Kidney (tissue), 14 donors: ENCODE data around the gene MAOB. TPM values are rescaled to one million over a fixed set of nuclear protein-coding genes. Genes with fewer than 3 reads are reported as not detected.

Experiments
- DNase-seq, 5 donors: peaks; one replicate each; pipeline ENCODE4 v3.0.0-alpha.2; 2013 to 2020
- FAIRE-seq: peaks from 2 replicates; lab custom pipeline; 2012; peaks lifted over from hg19 to GRCh38; lab: Jason Lieb, UNC
- H3K27ac ChIP-seq, 2 donors: one replicate each; pipeline ENCODE4 v1.7.0; 2013; ENCODE audit warnings: low read depth in 2 of 2, low read length in 2 of 2, inconsistent platforms in 1 of 2
- H3K27me3 ChIP-seq: one replicate; pipeline ENCODE4 v1.7.1; 2013; ENCODE audit warnings: low read length, inconsistent platforms; ENCODE audit not compliant: control insufficient read depth, insufficient read depth
- H3K36me3 ChIP-seq, 3 donors: one replicate each; pipeline versions ENCODE4 v1.7.0 to v1.7.1; 2013; ENCODE audit warnings: low read length in 3 of 3, control low read depth in 1 of 3, inconsistent platforms in 1 of 3; ENCODE audit not compliant: insufficient read depth in 3 of 3, control insufficient read depth in 2 of 3
- H3K4me1 ChIP-seq, 3 donors: one replicate each; pipeline versions ENCODE4 v1.7.0 to v1.7.1; 2013; ENCODE audit warnings: low read length in 3 of 3, inconsistent platforms in 1 of 3, low read depth in 1 of 3; ENCODE audit not compliant: control insufficient read depth in 2 of 3, insufficient read depth in 2 of 3
- H3K4me3 ChIP-seq, 3 donors: one replicate each; pipeline versions ENCODE4 v1.7.0 to v1.8.1; 2013; ENCODE audit warnings: low read length in 3 of 3, control low read depth in 1 of 3, inconsistent platforms in 1 of 3
- H3K9ac ChIP-seq, 3 donors: one replicate each; pipeline versions ENCODE4 v1.7.0 to v1.7.1; 2013; ENCODE audit warnings: low read length in 3 of 3, control low read depth in 1 of 3, inconsistent platforms in 1 of 3
- H3K9me3 ChIP-seq, 3 donors: one replicate each; pipeline versions ENCODE4 v1.7.0 to v1.7.1; 2013; ENCODE audit warnings: low read length in 3 of 3, control low read depth in 1 of 3, inconsistent platforms in 1 of 3; ENCODE audit not compliant: control insufficient read depth in 2 of 3, insufficient read depth in 1 of 3
- intact Hi-C: fragments of 100-400 bp; cut with DNase I; formaldehyde crosslinking; loops from one replicate; pipeline ENCODE4 v1.11.1; 2022
- polyA plus RNA-seq: library from polyadenylated mRNA; stranded (reverse); fragments of 350-450 nt; fragmentation: Illumina TruSeq; extraction: RNeasy Lipid Tissue Mini Kit (QIAGEN cat#74804); gene quantifications from one replicate; pipeline ENCODE4 v1.2.3, GENCODE V29; 2014; ENCODE audit warnings: low read depth, low replicate concordance; ENCODE audit not compliant: insufficient read depth
- total RNA-seq: library from RNA; stranded (reverse); fragmentation: NEBNext Ultra II Directional; extraction: Animal tissue kit (Norgen Biotek cat#: 25700); gene quantifications from one replicate; pipeline ENCODE4 v1.2.1, GENCODE V29; 2021
- TF ChIP-seq, protein P1 (sequence below): IDR thresholded peaks from 3 replicates; pipeline ENCODE4 v1.5.1; 2012; ENCODE audit warnings: mild to moderate bottlenecking, moderate library complexity, borderline replicate concordance; ENCODE audit not compliant: insufficient read depth; ENCODE audit errors: extremely low read depth
- donor health status: control.
- donor health status: control.
- donor health status: control.
- donor health status: control.
- donor health status: control.
- donor health status: DM: yes; HTN: yes; CAD: no.
- donor health status: Normal renal cell carcinoma (clear cell type).

Gene MAOB
- total and polyA plus RNA-seq, 2 donors from 2014 or later, result 58.5 to 91.8 TPM

DNA sequence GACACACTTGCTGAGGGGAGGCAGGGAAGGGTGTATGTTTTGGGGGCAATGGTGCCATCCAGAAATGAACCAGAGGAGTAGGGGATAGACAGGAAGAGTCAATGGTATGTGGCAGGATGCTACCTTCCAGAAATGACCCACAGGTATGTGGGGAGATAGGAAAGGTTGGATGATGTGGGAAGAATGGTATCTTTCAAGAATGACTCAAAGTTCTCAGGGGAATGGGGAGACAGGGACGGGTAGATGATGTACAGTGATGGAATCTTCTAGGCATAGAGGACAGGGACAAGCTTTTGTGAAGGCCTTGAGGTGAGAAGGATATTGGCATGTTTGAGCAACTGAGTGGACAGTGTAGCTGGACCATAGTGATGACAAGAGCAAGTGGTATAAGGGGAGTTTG, 161.3 kb downstream of the MAOB start:
- no peak overlapping the region for H3K4me3 ChIP-seq

DNA sequence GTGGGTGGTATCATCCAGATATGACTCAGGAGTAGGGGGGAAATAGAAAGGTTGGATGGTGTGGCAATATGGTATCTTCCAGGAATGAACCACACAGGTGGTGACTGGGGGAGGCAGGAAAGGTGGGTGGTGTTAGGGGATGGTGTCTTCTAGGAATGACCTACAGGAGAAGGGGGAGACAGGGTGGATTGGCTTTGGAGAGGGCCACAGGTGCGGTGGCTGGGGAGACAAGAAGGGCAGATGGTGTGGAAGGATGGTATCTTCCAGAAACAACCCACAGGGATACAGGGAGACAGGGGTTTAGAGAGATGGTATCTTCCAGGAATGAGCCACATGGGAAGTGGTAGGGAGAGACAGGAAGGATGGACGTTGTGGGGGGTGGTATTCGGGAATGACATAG, 162.2 kb downstream of the MAOB start:
- intact Hi-C loops, result no loop called here
- Histone ChIP-seq H3K9ac (no peak overlapping the region), H3K27ac (no peak overlapping the region), H3K9me3 (peaks cover 0 to 1% (median 0%) of the 10 kb centered on the region in 3 donors), H3K36me3 (no peaks in the 10 kb centered on the region), H3K4me3 (no peak overlapping the region), H3K27me3 (no peaks in the 10 kb centered on the region), H3K4me1 (no peaks in the 10 kb centered on the region)
- DNase-seq (no peak), FAIRE-seq (no peak)
- TF ChIP-seq, protein P1, sequence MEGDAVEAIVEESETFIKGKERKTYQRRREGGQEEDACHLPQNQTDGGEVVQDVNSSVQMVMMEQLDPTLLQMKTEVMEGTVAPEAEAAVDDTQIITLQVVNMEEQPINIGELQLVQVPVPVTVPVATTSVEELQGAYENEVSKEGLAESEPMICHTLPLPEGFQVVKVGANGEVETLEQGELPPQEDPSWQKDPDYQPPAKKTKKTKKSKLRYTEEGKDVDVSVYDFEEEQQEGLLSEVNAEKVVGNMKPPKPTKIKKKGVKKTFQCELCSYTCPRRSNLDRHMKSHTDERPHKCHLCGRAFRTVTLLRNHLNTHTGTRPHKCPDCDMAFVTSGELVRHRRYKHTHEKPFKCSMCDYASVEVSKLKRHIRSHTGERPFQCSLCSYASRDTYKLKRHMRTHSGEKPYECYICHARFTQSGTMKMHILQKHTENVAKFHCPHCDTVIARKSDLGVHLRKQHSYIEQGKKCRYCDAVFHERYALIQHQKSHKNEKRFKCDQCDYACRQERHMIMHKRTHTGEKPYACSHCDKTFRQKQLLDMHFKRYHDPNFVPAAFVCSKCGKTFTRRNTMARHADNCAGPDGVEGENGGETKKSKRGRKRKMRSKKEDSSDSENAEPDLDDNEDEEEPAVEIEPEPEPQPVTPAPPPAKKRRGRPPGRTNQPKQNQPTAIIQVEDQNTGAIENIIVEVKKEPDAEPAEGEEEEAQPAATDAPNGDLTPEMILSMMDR, result no peak

More for the DNA sequence above, 161.3 kb downstream of the MAOB start:
- Histone ChIP-seq H3K27me3 (no peaks in the 10 kb centered on the region), H3K36me3 (no peaks in the 10 kb centered on the region), H3K9me3 (peaks cover 0 to 1% (median 0%) of the 10 kb centered on the region in 3 donors), H3K27ac (no peak overlapping the region), H3K4me1 (no peaks in the 10 kb centered on the region), H3K9ac (no peak overlapping the region)
- DNase-seq (no peak), FAIRE-seq (no peak)
- TF ChIP-seq, protein P1, result no peak
- intact Hi-C loops, result no loop called here

DNA sequence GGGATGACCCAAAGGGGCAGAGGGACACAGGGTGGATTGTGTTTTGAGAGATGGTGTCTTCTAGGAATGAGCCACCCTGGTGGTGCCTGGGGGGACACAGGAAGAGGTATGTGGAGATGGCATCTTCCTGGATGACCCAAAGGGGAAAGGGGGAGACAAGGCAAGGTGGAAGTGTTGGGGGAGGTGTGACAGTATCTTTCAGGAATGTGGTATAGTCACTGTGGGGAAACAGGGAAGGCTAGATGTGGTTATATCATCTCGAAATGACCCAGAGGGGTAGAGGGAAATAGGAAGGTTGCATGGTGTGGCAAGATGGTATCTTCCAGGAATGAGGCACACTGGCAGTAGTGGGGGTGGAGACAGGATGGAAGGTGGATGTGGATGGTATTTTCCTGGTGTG, 163.3 kb downstream of the MAOB start:
- DNase-seq, result no peak
- Histone ChIP-seq H3K27ac (no peak overlapping the region), H3K9ac (no peak overlapping the region), H3K4me3 (no peak overlapping the region), H3K36me3 (no peaks in the 10 kb centered on the region), H3K9me3 (peaks cover 0 to 1% (median 0%) of the 10 kb centered on the region in 3 donors), H3K4me1 (no peaks in the 10 kb centered on the region), H3K27me3 (no peaks in the 10 kb centered on the region)
- intact Hi-C loops, result no loop called here
- FAIRE-seq, result no peak
- TF ChIP-seq, protein P1, result no peak

DNA sequence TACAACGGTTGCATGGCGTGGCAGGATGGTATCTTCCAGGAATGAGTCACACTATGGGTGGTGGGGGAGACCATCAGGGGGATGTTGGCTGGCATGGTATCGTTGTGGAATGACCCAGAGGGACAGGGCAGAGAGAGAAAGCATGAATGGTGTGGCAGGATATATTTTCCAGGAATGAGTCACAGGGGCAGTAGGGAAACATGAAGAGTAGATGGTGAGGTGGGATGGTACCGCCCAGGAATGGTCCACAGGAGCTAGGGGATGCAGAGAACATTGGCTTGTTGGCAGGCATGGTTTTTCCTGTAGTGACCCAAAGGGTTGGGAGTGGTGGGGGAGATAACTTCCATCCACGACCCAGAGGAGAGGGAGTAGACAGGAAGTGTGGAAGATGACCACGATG, 163.7 kb downstream of the MAOB start:
- Histone ChIP-seq H3K4me1 (no peaks in the 10 kb centered on the region), H3K36me3 (no peaks in the 10 kb centered on the region), H3K27ac (no peak overlapping the region), H3K4me3 (no peak overlapping the region), H3K9ac (no peak overlapping the region), H3K9me3 (peaks cover 0 to 1% (median 0%) of the 10 kb centered on the region in 3 donors), H3K27me3 (no peaks in the 10 kb centered on the region)
- TF ChIP-seq, protein P1, result no peak
- no peak for DNase-seq
- FAIRE-seq, result no peak
- intact Hi-C loops, result no loop called here
